Thyroid gland (tissue), 4 donors: ENCODE measurements around the gene CLMN.

Experiments used
- CTCF ChIP-seq, 6 experiments: fragments of 200-600 bp in 3 of 6; fragments of 450-650 bp in 3 of 6; sonication (generic) in 3 of 6; IDR thresholded peaks; one replicate each; pipeline ENCODE4 v1.5.1; 2016 to 2019; ENCODE audit warnings: antibody characterized with exemption in 6 of 6, mild to moderate bottlenecking in 2 of 6, inconsistent platforms in 1 of 6, moderate library complexity in 1 of 6
- POLR2A ChIP-seq, 2 donors: fragments of 450-650 bp; IDR thresholded peaks; one replicate each; pipeline ENCODE4 v1.6.1; 2017; ENCODE audit warnings: antibody characterized with exemption in 2 of 2, mild to moderate bottlenecking in 2 of 2, moderate library complexity in 1 of 2

- TF ChIP-seq CTCF (IDR thresholded peaks at IDR 0.05) (no peak), POLR2A (IDR thresholded peaks at IDR 0.05) (no peak)
Observed at GRCh38 chr14:95305940-95306339, 13.8 kb downstream of the CLMN start.
